GM12891 (cell line): ENCODE data around the gene PPARA.

Source experiments
- POLR2A ChIP-seq: IDR thresholded peaks from 2 replicates; pipeline ENCODE4 v1.6.1; 2011; ENCODE audit warnings: low read depth, low read length, control low read depth
- POLR2AphosphoS5 ChIP-seq: IDR thresholded peaks from 2 replicates; pipeline ENCODE4 v1.6.1; 2011; ENCODE audit warnings: low read depth, low read length, control low read depth
- SPI1 ChIP-seq: IDR thresholded peaks from 2 replicates; pipeline ENCODE4 v1.6.1; 2011; ENCODE audit warnings: low read depth, low read length, control low read depth
- TAF1 ChIP-seq: IDR thresholded peaks from 2 replicates; pipeline ENCODE4 v1.6.1; 2011; ENCODE audit warnings: low read depth, low read length, control low read depth

DNA sequence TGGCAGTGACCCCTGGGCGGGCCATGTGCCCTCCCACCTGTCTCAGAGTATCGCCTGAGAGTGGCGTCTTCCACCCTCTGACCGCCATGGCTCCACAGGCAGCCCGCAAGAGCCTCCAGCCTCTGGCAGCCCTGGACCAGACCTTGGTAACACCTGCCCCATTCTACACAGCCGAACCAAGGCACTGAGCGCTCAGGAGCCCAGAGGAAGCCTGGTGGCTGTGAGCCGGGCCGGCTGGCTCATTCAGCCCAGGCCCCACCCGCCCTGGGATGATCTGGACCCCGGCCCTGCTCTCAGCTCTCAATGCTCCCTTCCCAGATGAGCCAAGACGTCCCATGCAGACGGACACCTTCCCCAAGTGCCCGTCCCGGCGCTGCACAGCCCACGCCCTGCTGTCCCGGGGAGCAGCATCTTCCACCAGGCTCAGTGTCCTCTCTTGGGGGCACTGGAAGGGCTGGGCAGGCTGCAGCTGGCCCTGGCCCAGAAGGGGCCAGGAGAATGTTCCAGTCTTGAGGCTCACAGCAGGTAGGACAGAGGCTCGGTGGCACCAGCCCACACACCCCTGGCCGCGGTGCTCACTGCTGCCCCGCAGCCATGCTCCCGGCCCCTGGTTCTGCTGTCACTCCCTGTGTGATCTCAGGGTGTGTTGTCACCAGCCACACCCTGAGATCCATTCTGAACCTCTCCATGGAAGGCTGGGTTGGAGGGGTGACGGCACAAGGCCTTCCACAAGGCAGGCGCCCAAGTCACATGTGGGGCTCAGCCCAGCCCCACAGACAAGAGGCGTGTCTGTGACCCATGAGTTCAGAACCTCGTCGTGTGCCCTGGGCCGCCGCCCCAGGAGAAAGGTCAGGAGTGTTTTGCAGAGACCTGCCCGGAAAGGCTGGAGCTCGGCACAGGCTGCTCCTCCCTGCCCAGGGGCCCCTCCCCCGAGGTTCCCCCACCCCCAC lies 24.2 kb upstream of the PPARA start:
- TF ChIP-seq POLR2AphosphoS5: no peak
- TF ChIP-seq POLR2A: no peak
- no peak for TF ChIP-seq SPI1
- TF ChIP-seq TAF1: no peak
